GM12891 (cell line): ENCODE data around the gene TUBB3.

Experiments
- DNase-seq: peaks from one replicate; pipeline ENCODE4 v3.0.0; 2011; ENCODE audit warnings: low spot score; ENCODE audit not compliant: insufficient read length
- FAIRE-seq: peaks from 2 replicates; lab custom pipeline; 2011; peaks lifted over from hg19 to GRCh38; lab: Jason Lieb, UNC
- PAX5 ChIP-seq: IDR thresholded peaks from 2 replicates; pipeline ENCODE4 v1.6.1; 2011; ENCODE audit warnings: low read length, moderate library complexity, mild to moderate bottlenecking; ENCODE audit not compliant: insufficient read depth, severe bottlenecking
- POLR2A ChIP-seq: IDR thresholded peaks from 2 replicates; pipeline ENCODE4 v1.6.1; 2011; ENCODE audit warnings: low read depth, low read length, control low read depth
- POLR2AphosphoS5 ChIP-seq: IDR thresholded peaks from 2 replicates; pipeline ENCODE4 v1.6.1; 2011; ENCODE audit warnings: low read depth, low read length, control low read depth
- POU2F2 ChIP-seq: IDR thresholded peaks from 2 replicates; pipeline ENCODE4 v1.6.1; 2011; ENCODE audit warnings: low read depth, mild to moderate bottlenecking, control low read depth, low read length, moderate library complexity
- SPI1 ChIP-seq: IDR thresholded peaks from 2 replicates; pipeline ENCODE4 v1.6.1; 2011; ENCODE audit warnings: low read depth, low read length, control low read depth
- TAF1 ChIP-seq: IDR thresholded peaks from 2 replicates; pipeline ENCODE4 v1.6.1; 2011; ENCODE audit warnings: low read depth, low read length, control low read depth

TUBB3 gene

GRCh38 chr16:89902980-89903379, 20.2 kb upstream of the TUBB3 start:
- FAIRE-seq (no peak), DNase-seq (no peak)
- TF ChIP-seq POLR2A = no peak
- no peak for TF ChIP-seq POLR2AphosphoS5
- no peak for TF ChIP-seq POU2F2
- no peak for TF ChIP-seq TAF1
- TF ChIP-seq PAX5 = no peak

DNA sequence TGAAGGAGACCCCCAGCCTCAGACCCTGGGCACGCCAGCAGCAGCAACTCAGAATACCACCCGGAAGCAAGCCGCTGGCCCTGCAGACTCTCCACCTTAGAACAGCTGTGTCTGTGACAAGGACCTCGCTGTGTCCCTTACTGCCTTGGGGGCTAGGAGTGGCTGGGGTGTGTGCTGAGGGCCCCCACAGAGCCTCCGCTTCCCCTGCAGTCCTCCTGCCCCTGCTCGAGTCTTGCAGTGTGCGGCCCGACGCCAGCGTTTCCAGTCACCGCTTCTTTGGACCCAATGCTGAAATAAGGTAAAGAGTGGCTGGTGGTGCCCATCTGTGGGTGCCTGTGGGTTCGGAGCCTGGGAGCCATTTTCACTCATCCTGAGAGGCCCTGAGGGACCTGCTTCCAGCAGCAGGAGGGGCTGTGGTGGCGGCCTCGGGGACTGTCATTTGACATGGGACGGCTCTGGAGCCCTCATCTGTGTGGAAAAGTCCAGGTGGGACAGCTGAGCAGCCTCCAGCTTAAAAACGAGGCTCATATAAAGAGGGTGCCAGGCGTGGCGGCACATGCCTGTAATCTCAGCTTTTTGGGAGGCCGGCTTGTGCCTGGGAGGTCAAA, 19.1 kb upstream of the TUBB3 start:
- FAIRE-seq (no peak), DNase-seq (no peak)
- TF ChIP-seq PAX5 (no peak), SPI1 (no peak), POLR2AphosphoS5 (no peak), POLR2A (no peak), POU2F2 (no peak), TAF1 (no peak)

GRCh38 chr16:89904606-89905510, 18.3 kb upstream of the TUBB3 start:
- peak; percentile 60; the same call in 1 of the 2 replicates for TF ChIP-seq POLR2AphosphoS5
- no peak for TF ChIP-seq SPI1
- FAIRE-seq (no peak), DNase-seq (no peak)

GRCh38 chr16:89905511-89906139, 17.5 kb upstream of the TUBB3 start:
- DNase-seq (no peak), FAIRE-seq (no peak)
- no peak for TF ChIP-seq POLR2A
- no peak for TF ChIP-seq SPI1
- no peak for TF ChIP-seq POU2F2
- TF ChIP-seq TAF1 = no peak
- no peak for TF ChIP-seq PAX5
- TF ChIP-seq POLR2AphosphoS5 = no peak

GRCh38 chr16:89906140-89907025, 16.8 kb upstream of the TUBB3 start:
- no peak for FAIRE-seq
- no peak for TF ChIP-seq TAF1
- no peak for TF ChIP-seq POLR2A
- no peak for TF ChIP-seq POU2F2
- no peak for TF ChIP-seq PAX5
- TF ChIP-seq SPI1 = no peak
- no peak for TF ChIP-seq POLR2AphosphoS5
- DNase-seq = no peak

DNA sequence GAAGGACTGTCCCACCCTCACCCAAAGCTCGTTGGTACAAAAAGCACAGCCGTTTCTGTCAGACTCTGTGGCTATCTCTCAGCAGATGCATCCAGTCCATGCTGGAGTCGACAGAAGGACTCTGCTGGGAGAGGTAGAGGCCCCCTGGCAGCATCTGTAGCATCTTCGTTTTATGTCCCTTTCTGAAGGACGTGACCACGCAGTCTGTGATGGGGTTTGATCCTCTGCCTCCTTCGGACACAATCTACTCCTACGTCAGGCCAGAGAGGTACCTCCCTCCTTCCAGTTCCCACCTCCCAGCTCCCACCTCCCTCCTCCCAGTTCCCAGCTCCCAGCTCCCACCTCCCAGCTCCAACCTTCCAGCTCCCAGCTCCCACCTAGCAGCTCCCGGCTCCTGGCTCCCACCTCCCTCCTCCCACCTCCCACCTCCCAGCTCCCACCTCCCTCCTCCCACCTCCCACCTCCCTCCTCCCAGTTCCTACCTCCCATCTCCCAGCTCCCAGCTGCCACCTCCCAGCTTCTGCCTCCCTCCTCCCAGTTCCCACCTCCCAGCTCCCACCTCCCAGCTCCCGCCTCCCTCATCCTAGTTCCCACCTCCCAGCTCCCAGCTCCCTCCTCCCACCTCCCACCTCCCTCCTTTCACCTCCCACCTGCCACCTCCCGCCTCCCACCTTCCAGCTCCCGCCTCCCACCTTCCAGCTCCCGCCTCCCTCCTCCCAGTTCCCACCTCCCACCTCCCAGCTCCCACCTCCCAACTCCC, 15.9 kb upstream of the TUBB3 start:
- FAIRE-seq = no peak
- TF ChIP-seq SPI1 (no peak), POLR2A (no peak), POU2F2 (no peak), PAX5 (no peak), TAF1 (no peak), POLR2AphosphoS5 (no peak)
- no peak for DNase-seq

DNA sequence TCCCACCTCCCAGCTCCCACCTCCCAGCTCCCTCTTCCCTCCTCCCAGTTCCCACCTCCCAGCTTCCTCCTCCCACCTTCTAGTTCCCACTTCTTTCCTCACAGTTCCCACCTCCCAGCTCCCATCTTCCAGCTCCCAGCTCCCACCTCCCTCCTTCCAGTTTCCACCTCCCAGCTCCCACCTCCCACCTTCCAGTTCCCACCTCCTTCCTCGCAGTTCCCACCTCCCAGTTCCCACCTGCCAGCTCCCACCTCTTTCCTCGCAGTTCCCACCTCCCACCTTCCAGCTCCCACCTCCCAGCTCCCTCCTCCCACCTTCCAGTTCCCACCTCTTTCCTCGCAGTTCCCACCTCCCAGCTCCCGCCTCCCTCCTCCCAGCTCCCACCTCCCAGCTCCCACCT, 14.9 kb upstream of the TUBB3 start:
- FAIRE-seq (no peak), DNase-seq (no peak)
- TF ChIP-seq POLR2AphosphoS5 = no peak
- no peak for TF ChIP-seq POLR2A
- no peak for TF ChIP-seq TAF1
- TF ChIP-seq PAX5 = no peak
- TF ChIP-seq POU2F2 = no peak
- TF ChIP-seq SPI1 = no peak

GRCh38 chr16:89909777-89910716, 13.1 kb upstream of the TUBB3 start:
- peak; percentile 92 for DNase-seq
- FAIRE-seq = peak; percentile 84
- TF ChIP-seq PAX5 (no peak), POLR2AphosphoS5 (no peak), POLR2A (no peak), TAF1 (0 out of 2 replicates have a peak, but pooled peaks have one; percentile 11), SPI1 (peak; percentile 14; the same call in 1 of the 2 replicates), POU2F2 (peak; percentile 40; the same call in 1 of the 2 replicates)
